ENCODE data around the gene HDAC8.

Gene HDAC8

GRCh38 chrX:72305286-72306084, 267.2 kb downstream of the HDAC8 start, which contains the start of gene CITED1:
Gene CITED1, minus strand, starts transcription at chrX:72305914. Its CDS starts 3,045 bp downstream, at chrX:72302869.
- TF ChIP-seq FOXP2 (optimal IDR thresholded peaks at IDR 0.05; ENCODE audit: borderline replicate concordance, extremely low read depth, extremely low read length, insufficient read depth), result no peak
- TF ChIP-seq POLR2AphosphoS5 (IDR thresholded peaks at IDR 0.05; ENCODE audit: low read depth, low read length), result no peak
- no peak for TF ChIP-seq TAF1 (IDR thresholded peaks at IDR 0.05; ENCODE audit: borderline replicate concordance, insufficient read depth, low read length)
- no peak for TF ChIP-seq SIN3A (IDR thresholded peaks at IDR 0.05; ENCODE audit: borderline replicate concordance, insufficient read depth, low read length)
- TF ChIP-seq REST (IDR thresholded peaks at IDR 0.05; ENCODE audit: insufficient read depth in 1 of 2, low read depth in 2 of 2, low read length in 2 of 2), result no peak

GRCh38 chrX:72304877-72305276, 267.8 kb downstream of the HDAC8 start:
- no peak for TF ChIP-seq REST (IDR thresholded peaks at IDR 0.05; ENCODE audit: insufficient read depth in 1 of 2, low read depth in 2 of 2, low read length in 2 of 2)
- TF ChIP-seq SIN3A (IDR thresholded peaks at IDR 0.05; ENCODE audit: borderline replicate concordance, insufficient read depth, low read length), result no peak
- no peak for TF ChIP-seq TAF1 (IDR thresholded peaks at IDR 0.05; ENCODE audit: borderline replicate concordance, insufficient read depth, low read length)
- TF ChIP-seq FOXP2 (optimal IDR thresholded peaks at IDR 0.05; ENCODE audit: borderline replicate concordance, extremely low read depth, extremely low read length, insufficient read depth), result no peak
- TF ChIP-seq POLR2AphosphoS5 (IDR thresholded peaks at IDR 0.05; ENCODE audit: low read depth, low read length), result no peak

GRCh38 chrX:72301781-72302180, 270.9 kb downstream of the HDAC8 start:
- TF ChIP-seq POLR2AphosphoS5 (IDR thresholded peaks at IDR 0.05; ENCODE audit: low read depth, low read length), result no peak

GRCh38 chrX:72299891-72300630, 272.6 kb downstream of the HDAC8 start:
- TF ChIP-seq TAF1 (IDR thresholded peaks at IDR 0.05; ENCODE audit: borderline replicate concordance, insufficient read depth, low read length) (no peak), FOXP2 (optimal IDR thresholded peaks at IDR 0.05; ENCODE audit: borderline replicate concordance, extremely low read depth, extremely low read length, insufficient read depth) (no peak), SIN3A (IDR thresholded peaks at IDR 0.05; ENCODE audit: borderline replicate concordance, insufficient read depth, low read length) (no peak)

- no peak for TF ChIP-seq REST (IDR thresholded peaks at IDR 0.05; ENCODE audit: insufficient read depth in 1 of 2, low read depth in 2 of 2, low read length in 2 of 2)
- TF ChIP-seq TAF1 (IDR thresholded peaks at IDR 0.05; ENCODE audit: borderline replicate concordance, insufficient read depth, low read length), result no peak
- TF ChIP-seq POLR2AphosphoS5 (IDR thresholded peaks at IDR 0.05; ENCODE audit: low read depth, low read length), result no peak
- no peak for TF ChIP-seq SIN3A (IDR thresholded peaks at IDR 0.05; ENCODE audit: borderline replicate concordance, insufficient read depth, low read length)
- TF ChIP-seq FOXP2 (optimal IDR thresholded peaks at IDR 0.05; ENCODE audit: borderline replicate concordance, extremely low read depth, extremely low read length, insufficient read depth), result no peak
Measured at GRCh38 chrX:72297953-72298730, 274.5 kb downstream of the HDAC8 start.

Data from PFSK-1 (cell line).